Colonic mucosa (tissue), 4 donors: ENCODE data around the gene TPD52L1. TPM values are rescaled to one million over a fixed set of nuclear protein-coding genes. Genes with fewer than 3 reads are reported as not detected.

ENCODE experiments used
- DNase-seq: peaks from one replicate; pipeline ENCODE4 v3.0.0-alpha.2; 2020
- H3K27ac ChIP-seq: fragments of 200-600 bp; one replicate; pipeline ENCODE4 v1.8.0; 2021
- H3K27me3 ChIP-seq: fragments of 200-600 bp; one replicate; pipeline ENCODE4 v1.8.0; 2021
- H3K36me3 ChIP-seq: fragments of 200-600 bp; one replicate; pipeline ENCODE4 v1.8.0; 2021
- H3K4me1 ChIP-seq: fragments of 200-600 bp; one replicate; pipeline ENCODE4 v1.8.0; 2021; ENCODE audit warnings: mild to moderate bottlenecking
- H3K4me3 ChIP-seq: fragments of 200-600 bp; one replicate; pipeline ENCODE4 v1.8.0; 2021
- H3K9ac ChIP-seq, 2 donors: one replicate each; pipeline ENCODE4 v1.7.0; 2013; ENCODE audit warnings: control low read depth in 2 of 2, low read depth in 2 of 2, low read length in 2 of 2
- H3K9me3 ChIP-seq: fragments of 200-600 bp; one replicate; pipeline ENCODE4 v1.8.0; 2021
- intact Hi-C: fragments of 100-400 bp; cut with DNase I; formaldehyde crosslinking; loops from one replicate; pipeline ENCODE4 v1.14.1; 2022
- total RNA-seq, 2 donors: library from RNA; stranded (reverse); fragmentation: NEBNext Ultra II Directional in 1 of 2; extraction: Animal tissue kit (Norgen Biotek cat#: 25700) in 1 of 2; gene quantifications; one replicate each; pipeline ENCODE4 v1.2.1, GENCODE V29; 2021
- TF ChIP-seq, protein P1 (sequence below): fragments of 200-600 bp; IDR thresholded peaks from one replicate; pipeline ENCODE4 v1.8.0; 2022; ENCODE audit warnings: antibody characterized with exemption, mild to moderate bottlenecking
- donor health status: healthy.
- donor health status: DM: no; HTN: no; CAD: no.
- donor health status: DM: no; HTN: no; CAD: no.

The TPD52L1 gene
- total RNA-seq, 2 donors from 2014 or later = 15.5 to 16.9 TPM

DNA sequence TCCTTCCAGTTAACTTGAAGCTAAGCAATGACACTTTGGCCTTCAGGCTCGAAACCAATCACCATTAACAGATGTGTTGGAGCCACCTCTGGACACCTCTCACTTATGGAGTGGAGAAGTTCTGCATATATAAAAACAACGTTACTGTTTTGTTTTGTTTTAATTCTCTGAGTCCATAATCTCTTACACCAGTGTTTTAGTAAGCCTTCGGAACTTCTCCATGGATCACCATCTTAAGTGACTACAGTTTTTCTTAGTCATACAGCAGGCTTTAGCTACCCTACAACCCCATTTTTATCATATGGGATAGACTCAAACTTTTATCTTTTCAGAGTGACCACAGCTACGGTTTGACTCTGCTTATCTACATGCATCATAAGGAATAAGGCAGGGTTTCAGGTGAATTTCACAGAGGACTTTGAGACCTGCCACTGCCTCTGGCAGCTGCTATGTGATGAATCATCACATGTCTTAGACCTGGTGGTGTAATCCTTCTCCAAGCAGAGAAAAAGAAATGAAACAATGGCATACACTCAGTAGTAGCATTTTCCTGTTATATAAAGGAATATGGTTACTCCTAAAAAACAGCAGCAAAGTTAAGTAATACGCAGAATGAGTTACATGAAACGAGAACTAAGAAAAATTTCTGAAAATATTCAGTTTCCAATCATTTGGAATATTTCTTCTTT lies 153.7 kb downstream of the TPD52L1 start:
- Histone ChIP-seq H3K27ac (no peak overlapping the region), H3K9ac (no peak overlapping the region), H3K4me1 (no peaks in the 10 kb centered on the region), H3K36me3 (no peaks in the 10 kb centered on the region), H3K4me3 (no peak overlapping the region), H3K9me3 (no peaks in the 10 kb centered on the region), H3K27me3 (no peaks in the 10 kb centered on the region)
- no peak for DNase-seq
- TF ChIP-seq, protein P1, sequence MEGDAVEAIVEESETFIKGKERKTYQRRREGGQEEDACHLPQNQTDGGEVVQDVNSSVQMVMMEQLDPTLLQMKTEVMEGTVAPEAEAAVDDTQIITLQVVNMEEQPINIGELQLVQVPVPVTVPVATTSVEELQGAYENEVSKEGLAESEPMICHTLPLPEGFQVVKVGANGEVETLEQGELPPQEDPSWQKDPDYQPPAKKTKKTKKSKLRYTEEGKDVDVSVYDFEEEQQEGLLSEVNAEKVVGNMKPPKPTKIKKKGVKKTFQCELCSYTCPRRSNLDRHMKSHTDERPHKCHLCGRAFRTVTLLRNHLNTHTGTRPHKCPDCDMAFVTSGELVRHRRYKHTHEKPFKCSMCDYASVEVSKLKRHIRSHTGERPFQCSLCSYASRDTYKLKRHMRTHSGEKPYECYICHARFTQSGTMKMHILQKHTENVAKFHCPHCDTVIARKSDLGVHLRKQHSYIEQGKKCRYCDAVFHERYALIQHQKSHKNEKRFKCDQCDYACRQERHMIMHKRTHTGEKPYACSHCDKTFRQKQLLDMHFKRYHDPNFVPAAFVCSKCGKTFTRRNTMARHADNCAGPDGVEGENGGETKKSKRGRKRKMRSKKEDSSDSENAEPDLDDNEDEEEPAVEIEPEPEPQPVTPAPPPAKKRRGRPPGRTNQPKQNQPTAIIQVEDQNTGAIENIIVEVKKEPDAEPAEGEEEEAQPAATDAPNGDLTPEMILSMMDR = no peak
- intact Hi-C loops = loop anchor here (10.0 kb wide), 1 partner anchor 648 kb away; the partner anchor contains the start of gene HINT3

DNA sequence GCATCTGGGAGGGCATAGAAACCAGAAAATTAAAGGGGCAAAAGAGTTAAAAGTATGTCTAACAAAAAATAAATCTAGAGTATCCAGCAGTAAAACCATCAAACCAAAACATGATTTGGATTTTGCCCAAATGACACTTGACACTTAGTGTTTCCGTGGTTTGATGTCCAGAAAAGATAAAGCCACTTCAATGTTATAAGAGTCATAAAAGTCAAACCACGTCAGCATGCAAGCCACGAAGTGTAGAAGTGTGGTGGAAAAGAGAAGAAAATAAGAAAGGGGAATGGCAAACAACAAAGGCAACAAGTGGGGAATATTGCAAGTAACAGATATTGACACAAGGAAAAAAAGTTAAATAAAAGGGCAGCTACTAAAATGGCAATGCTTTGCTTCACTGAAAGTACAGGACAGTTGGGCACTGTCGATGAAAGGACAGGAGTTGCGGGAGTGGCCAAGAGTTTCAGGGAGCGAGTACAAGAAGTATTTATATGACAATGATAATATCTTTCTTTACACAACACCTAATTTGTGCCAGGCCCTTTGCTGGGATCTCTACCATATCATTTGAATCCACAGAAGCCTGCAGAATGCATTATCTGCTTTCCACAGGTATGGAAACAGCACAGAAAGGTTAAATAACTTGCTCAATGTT lies 154.5 kb downstream of the TPD52L1 start:
- intact Hi-C loops = loop anchor here (10.0 kb wide), 1 partner anchor 647 kb away; the partner anchor contains the start of gene HINT3
- no peak for DNase-seq
- Histone ChIP-seq H3K4me1 (no peaks in the 10 kb centered on the region), H3K27me3 (no peaks in the 10 kb centered on the region), H3K9me3 (no peaks in the 10 kb centered on the region), H3K9ac (no peak overlapping the region), H3K27ac (no peak overlapping the region), H3K4me3 (no peak overlapping the region), H3K36me3 (no peaks in the 10 kb centered on the region)
- TF ChIP-seq, protein P1 = no peak

DNA sequence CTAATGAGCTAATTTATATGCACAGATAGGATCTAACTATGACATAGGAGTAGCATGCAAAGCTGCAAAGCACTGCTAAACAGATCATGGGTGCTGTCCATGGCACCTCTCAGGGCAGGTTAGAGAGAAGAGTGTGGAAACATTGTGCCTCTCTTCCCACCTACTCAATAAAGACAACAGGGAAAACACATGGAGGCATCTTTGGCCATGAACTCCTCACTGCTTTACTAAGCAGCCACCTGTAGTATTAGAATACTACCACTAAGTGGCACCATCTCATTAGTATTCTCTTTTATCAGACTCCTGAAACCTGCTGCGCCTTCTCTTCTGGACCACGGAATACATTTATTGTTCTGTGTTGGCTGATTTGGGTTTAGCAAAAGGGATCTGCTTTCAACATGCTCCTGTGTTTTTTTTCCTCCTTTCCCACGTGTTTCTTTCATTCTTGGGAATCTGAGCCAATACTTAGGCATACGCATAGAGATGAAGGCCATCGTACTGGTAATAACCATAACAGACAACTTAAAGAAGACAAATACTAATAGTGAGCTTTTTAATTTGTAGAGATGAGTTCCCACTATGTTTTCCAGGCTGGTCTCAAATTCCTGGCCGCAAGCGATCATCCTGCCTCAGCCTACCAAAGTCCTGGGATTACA lies 157.5 kb downstream of the TPD52L1 start:
- Histone ChIP-seq H3K27ac (no peak overlapping the region), H3K4me3 (no peak overlapping the region), H3K4me1 (no peaks in the 10 kb centered on the region), H3K27me3 (no peaks in the 10 kb centered on the region), H3K9me3 (no peaks in the 10 kb centered on the region), H3K36me3 (no peaks in the 10 kb centered on the region), H3K9ac (no peak overlapping the region)
- DNase-seq = no peak
- intact Hi-C loops = no loop called here
- TF ChIP-seq, protein P1 = peak; percentile 80

DNA sequence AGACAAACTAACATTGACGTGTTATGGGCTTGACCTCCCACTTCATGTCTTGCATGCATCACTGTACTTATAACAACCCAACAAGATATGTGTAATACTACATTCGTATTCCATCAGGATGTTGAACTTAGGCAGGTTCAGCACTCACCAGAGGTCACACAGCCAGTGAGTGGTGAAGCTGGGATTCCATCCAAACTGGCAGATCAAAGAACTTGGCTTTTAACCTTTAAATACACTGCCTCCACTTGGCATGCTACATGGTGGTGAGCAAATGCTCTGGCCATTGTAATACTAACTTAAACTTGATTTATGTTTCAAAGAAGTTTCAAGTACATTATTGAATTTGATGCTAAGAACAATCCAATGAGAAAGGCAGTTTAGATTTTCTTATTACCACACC lies 158.9 kb downstream of the TPD52L1 start:
- H3K9me3 ChIP-seq = no peaks in the 10 kb centered on the region
- TF ChIP-seq, protein P1 = no peak
- intact Hi-C loops = no loop called here
- no peak overlapping the region for H3K27ac ChIP-seq
- DNase-seq = no peak
- H3K36me3 ChIP-seq = no peaks in the 10 kb centered on the region
- no peaks in the 10 kb centered on the region for H3K27me3 ChIP-seq
- H3K9ac ChIP-seq = no peak overlapping the region
- no peaks in the 10 kb centered on the region for H3K4me1 ChIP-seq
- H3K4me3 ChIP-seq = no peak overlapping the region

DNA sequence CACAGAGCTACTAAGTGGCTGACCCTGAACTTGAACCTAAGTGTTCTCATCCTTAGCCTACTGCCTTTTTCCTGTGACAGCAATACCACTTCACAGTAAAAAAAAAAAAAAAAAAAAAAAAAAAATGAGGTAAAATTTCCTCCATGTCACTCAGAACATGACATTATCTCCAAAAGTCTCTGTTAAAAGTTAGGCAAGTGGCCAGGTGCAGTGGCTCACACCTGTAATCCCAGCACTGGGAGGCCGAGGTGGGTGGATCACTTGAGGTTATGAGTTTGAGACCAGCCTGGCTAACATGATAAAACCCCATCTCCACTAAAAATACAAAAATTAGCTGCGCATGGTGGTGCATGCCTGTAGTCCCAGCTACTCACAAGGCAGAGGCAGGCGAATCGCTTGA lies 159.4 kb downstream of the TPD52L1 start:
- Histone ChIP-seq H3K36me3 (no peaks in the 10 kb centered on the region), H3K27ac (no peak overlapping the region), H3K9me3 (no peaks in the 10 kb centered on the region), H3K27me3 (no peaks in the 10 kb centered on the region), H3K4me3 (no peak overlapping the region), H3K9ac (no peak overlapping the region), H3K4me1 (no peaks in the 10 kb centered on the region)
- TF ChIP-seq, protein P1 = no peak
- DNase-seq = no peak
- intact Hi-C loops = no loop called here

Other genes with a start within 250 kb of the TPD52L1 start
- gene RNF217, start 191.3 kb upstream of the TPD52L1 start, total RNA-seq = 10 to 100 TPM in 1 of 2 donors, 1 to 10 TPM in 1; 9.1 to 20.4 TPM
- gene HDDC2, start 148.2 kb downstream of the TPD52L1 start, total RNA-seq = 10 to 100 TPM; 39.4 to 44.8 TPM